ENCODE data around the gene DUOXA1. TPM values are rescaled to one million over a fixed set of nuclear protein-coding genes. Genes with fewer than 3 reads are reported as not detected.
A peak's percentile ranks its signal among the peaks of the same experiment; 100 is the strongest.

Gene DUOXA1
- total and polyA plus RNA-seq, 2 of the 4 experiments (the other 2 are of a cell fraction) = 0.02 TPM; not detected in 1

DNA sequence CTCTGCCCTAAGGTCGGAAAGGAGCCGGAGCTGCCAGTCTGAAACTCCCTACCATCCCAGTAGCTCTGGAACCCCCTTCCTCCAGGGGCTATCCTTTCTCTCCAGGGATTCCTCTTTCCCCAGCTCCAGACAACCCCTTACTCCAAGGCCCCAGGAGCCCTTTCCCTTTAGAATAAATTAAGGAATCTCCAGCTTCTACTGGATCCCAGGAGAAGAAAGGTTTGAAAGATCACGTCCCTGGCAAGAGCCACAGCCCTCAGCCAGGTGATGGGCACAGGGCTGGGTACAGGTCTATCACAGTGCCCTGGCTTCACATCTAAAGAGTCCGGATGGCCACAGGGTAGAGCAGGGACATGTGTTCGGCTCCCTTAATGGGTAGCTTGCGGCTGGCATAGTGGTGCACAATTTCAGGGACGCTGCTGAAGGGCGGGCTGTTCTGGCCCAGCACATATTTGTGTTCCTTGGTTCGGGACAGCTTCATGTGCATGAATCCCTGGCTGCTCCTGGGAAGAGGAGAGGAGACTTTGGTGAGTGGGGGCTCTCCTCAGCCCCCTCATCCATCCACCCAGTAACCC lies 38.0 kb upstream of the DUOXA1 start:
- in situ Hi-C loops (cut with MboI; ENCODE audit: low sequenced_read_pairs) = no loop called here
- Histone ChIP-seq H3K9ac (ENCODE audit: low read depth, low read length) (peak overlapping the region; percentile 4; the same call in 1 of the 2 replicates), H2BK120ac (ENCODE audit: low read depth, low read length) (no peak overlapping the region), H4K91ac (ENCODE audit: insufficient read depth, low read depth, low read length) (no peak overlapping the region), H3K4me2 (ENCODE audit: low read depth, low read length) (peak overlapping the region; percentile 21), H2BK5ac (ENCODE audit: low read depth, low read length, poor library complexity, severe bottlenecking) (no peak overlapping the region), H3K56ac (ENCODE audit: extremely low read depth, insufficient read depth, low read length) (no peak overlapping the region), H3K27ac (ENCODE audit: insufficient read depth, low read length) (peak overlapping the region; percentile 91; the same call in 1 of the 2 replicates), H3K9me1 (ENCODE audit: insufficient read depth, low read length) (peaks cover 6% of the 10 kb centered on the region), H4K20me1 (ENCODE audit: insufficient read depth, low read length) (no peaks in the 10 kb centered on the region; the same call in 1 of the 2 replicates), H3K23ac (ENCODE audit: low read depth, low read length) (0 out of 2 replicates have a peak overlapping the region, but pooled peaks have one; percentile 12), H3K79me1 (ENCODE audit: low read depth in 1 of 2, low read length in 2 of 2) (peaks cover 5 to 20% of the 10 kb centered on the region in 2 experiments), H2BK15ac (ENCODE audit: low read depth, low read length) (no peak overlapping the region), H2BK20ac (ENCODE audit: low read depth, low read length) (peak overlapping the region; percentile 25; the same call in 1 of the 2 replicates), H3K4me3 (ENCODE audit: insufficient read depth, low read depth, low read length) (peak overlapping the region; percentile 59; the same call in 1 of the 2 replicates), H3K14ac (replicated peaks; ENCODE audit: low read depth, low read length) (no peak overlapping the region; the same call in 1 of the 2 replicates), H3K4ac (ENCODE audit: low read depth, low read length) (peak overlapping the region; percentile 87), H3K9me3 (ENCODE audit: control insufficient read depth, insufficient read depth, low read length) (no peaks in the 10 kb centered on the region), H3K18ac (ENCODE audit: low read depth, low read length) (no peak overlapping the region; the same call in 1 of the 2 replicates), H3K4me1 (ENCODE audit: control insufficient read depth, insufficient read depth, low read length) (peaks cover 6% of the 10 kb centered on the region), H4K8ac (ENCODE audit: low read depth in 2 of 2, low read length in 2 of 2) (peak overlapping the region; percentile 73 to 100; a peak in 3 of 4 replicates), H2AFZ (replicated peaks; ENCODE audit: low read length, poor library complexity) (peak overlapping the region; percentile 97), H3K27me3 (ENCODE audit: control insufficient read depth, insufficient read depth, low read length) (no peaks in the 10 kb centered on the region), H3K36me3 (ENCODE audit: control insufficient read depth, insufficient read depth, low read length) (peaks cover 2% of the 10 kb centered on the region; the same call in 1 of the 2 replicates), H2AK9ac (replicated peaks; ENCODE audit: low read depth, low read length, poor library complexity) (peak overlapping the region; percentile 98), H4K5ac (ENCODE audit: low read depth, low read length) (no peak overlapping the region; the same call in 1 of the 2 replicates), H2AK5ac (ENCODE audit: low read depth, low read length) (peak overlapping the region; percentile 82)
- dilution Hi-C loops (cut with HindIII; ENCODE audit: low sequenced_read_pairs, unreplicated experiment) = no loop called here
- intact Hi-C loops (cut with micrococcal nuclease) = loop anchor here (1.0 kb wide), 2 partner anchors 33 to 290 kb away; no protein-coding TSS in a partner anchor
- no TSS peak for BruUV-seq (replicated peaks)
- POLR2A ChIA-PET (ENCODE audit: unreplicated experiment) = no interaction called here
- WGBS, 2 experiments (ENCODE audit: extremely low coverage in 2 of 2, insufficient read length in 1 of 2) = 75% methylated on average over 1 of the region's 9 CpGs; no CpG with 5 or more reads in 1 of the 2 experiments
- DNase-seq (no peak), ATAC-seq (ENCODE audit: low read depth) (no peak)
- CTCF ChIA-PET = interaction anchor here (0.6 kb wide), 1 partner anchor 197 kb away, joined by 3 read pairs; no protein-coding TSS in a partner anchor
- TF ChIP-seq NFE2L2 (IDR thresholded peaks at IDR 0.05; ENCODE audit: low read depth, low read length) = no peak
- no peak for TF ChIP-seq BHLHE40 (IDR thresholded peaks at IDR 0.05; ENCODE audit: low read depth, low read length)
- TF ChIP-seq RAD21 (IDR thresholded peaks at IDR 0.05; ENCODE audit: low read length) = no peak
- TF ChIP-seq RCOR1 (IDR thresholded peaks at IDR 0.05; ENCODE audit: insufficient replicate concordance, low read length) = no peak
- TF ChIP-seq ELK1 (IDR thresholded peaks at IDR 0.05; ENCODE audit: borderline replicate concordance, low read depth, low read length) = no peak
- TF ChIP-seq POLR2A (IDR thresholded peaks at IDR 0.05; ENCODE audit: low read depth, low read length) = no peak
- no peak for TF ChIP-seq MAZ (IDR thresholded peaks at IDR 0.05; ENCODE audit: borderline replicate concordance, low read depth, low read length)
- TF ChIP-seq USF2 (IDR thresholded peaks at IDR 0.05; ENCODE audit: low read depth, low read length) = no peak
- no peak for TF ChIP-seq SMC3 (IDR thresholded peaks at IDR 0.05; ENCODE audit: low read depth, low read length)
- no peak for TF ChIP-seq CEBPB (IDR thresholded peaks at IDR 0.05; ENCODE audit: low read depth, low read length)
- TF ChIP-seq CHD1 (IDR thresholded peaks at IDR 0.05; ENCODE audit: low read depth, low read length) = no peak
- TF ChIP-seq RFX5 (IDR thresholded peaks at IDR 0.05; ENCODE audit: low read depth, low read length) = no peak
- TF ChIP-seq CTCF (conservative IDR thresholded peaks at IDR 0.05; ENCODE audit: low read depth, low read length) = no peak
- TF ChIP-seq FOS (IDR thresholded peaks at IDR 0.05; ENCODE audit: low read depth, low read length) = no peak
- TF ChIP-seq MXI1 (IDR thresholded peaks at IDR 0.05; ENCODE audit: borderline replicate concordance, low read depth, low read length) = no peak

Data from IMR-90 (cell line).